SK-N-SH (cell line): Measurements from ENCODE around the gene CCM2. TPM values are rescaled to one million over a fixed set of nuclear protein-coding genes. Genes with fewer than 3 reads are reported as not detected.

Source experiments
- CTCF ChIA-PET: fragments of 300-600, 350-600 bp; formaldehyde crosslinking; extraction: SDS; loops from one replicate; lab custom pipeline; 2021; lab: Yijun Ruan, JAX
- POLR2A ChIA-PET: fragments of 350-600 bp; sonication (Branson Sonifier 250); formaldehyde crosslinking; extraction: SDS; loops from one replicate; lab custom pipeline; 2020; ENCODE audit warnings: antibody characterized with exemption, inconsistent platforms; lab: Yijun Ruan, JAX
- DNase-seq: peaks from one replicate; pipeline ENCODE4 v3.0.0; 2012
- H2AFZ ChIP-seq: fragments of 200-600 bp; sonication (generic); 2 replicates; pipeline ENCODE4 v1.8.1; 2016; ENCODE audit warnings: antibody characterized with exemption, mild to moderate bottlenecking, low read depth
- H3F3A ChIP-seq: fragments of 200-600 bp; sonication (generic); replicated peaks from 2 replicates; pipeline ENCODE3; 2016; ENCODE audit warnings: antibody characterized with exemption, mild to moderate bottlenecking; ENCODE audit not compliant: insufficient read depth
- H3K27ac ChIP-seq, 2 experiments: fragments of 200-500 bp in 1 of 2; fragments of 200-600 bp in 1 of 2; sonication (Bioruptor generic) in 1 of 2; sonication (generic), shearing (Covaris generic) in 1 of 2; 2 replicates each; pipeline versions ENCODE4 v1.5.1 to v1.6.1; 2014 to 2016; ENCODE audit warnings: low read depth in 2 of 2, inconsistent platforms in 1 of 2, low read length in 1 of 2, mild to moderate bottlenecking in 1 of 2, mixed read lengths in 1 of 2
- H3K27me3 ChIP-seq: fragments of 200-600 bp; sonication (generic), shearing (Covaris generic); 2 replicates; pipeline ENCODE4 v1.6.1; 2016; ENCODE audit warnings: mixed run types; ENCODE audit not compliant: insufficient read depth
- H3K36me3 ChIP-seq, 2 experiments: fragments of 200-500 bp in 1 of 2; fragments of 200-600 bp in 1 of 2; sonication (Bioruptor generic) in 1 of 2; sonication (generic) in 1 of 2; replicated peaks in 1 of 2; 2 replicates each; pipeline versions ENCODE3 to v1.5.1; 2014 to 2016; ENCODE audit warnings: low read length in 1 of 2, mild to moderate bottlenecking in 1 of 2; ENCODE audit not compliant: insufficient read depth in 2 of 2, control insufficient read depth in 1 of 2
- H3K4me1 ChIP-seq, 2 experiments: fragments of 200-500 bp in 1 of 2; fragments of 200-600 bp in 1 of 2; sonication (Bioruptor generic) in 1 of 2; sonication (generic), shearing (Covaris generic) in 1 of 2; 2 replicates each; pipeline versions ENCODE4 v1.5.1 to v1.6.1; 2014 to 2016; ENCODE audit warnings: low read depth in 1 of 2, low read length in 1 of 2, mixed run types in 1 of 2; ENCODE audit not compliant: insufficient read depth in 2 of 2, control insufficient read depth in 1 of 2
- H3K4me2 ChIP-seq: fragments of 200-600 bp; sonication (generic), shearing (Covaris generic); 2 replicates; pipeline ENCODE4 v1.6.1; 2017; ENCODE audit warnings: mixed run types
- H3K4me3 ChIP-seq, 2 experiments: fragments of 200-500 bp in 1 of 2; fragments of 200-600 bp in 1 of 2; sonication (Bioruptor generic) in 1 of 2; sonication (generic), shearing (Covaris generic) in 1 of 2; 2 replicates each; pipeline versions ENCODE4 v1.5.1 to v1.8.1; 2014 to 2016; ENCODE audit warnings: low read depth in 2 of 2, inconsistent platforms in 1 of 2, low read length in 1 of 2, mild to moderate bottlenecking in 1 of 2, mixed read lengths in 1 of 2, moderate library complexity in 1 of 2
- H3K79me2 ChIP-seq: fragments of 200-600 bp; sonication (generic); 2 replicates; pipeline ENCODE4 v1.8.1; 2017; ENCODE audit warnings: mild to moderate bottlenecking; ENCODE audit not compliant: insufficient read depth
- H3K9ac ChIP-seq: fragments of 200-600 bp; sonication (generic); 2 replicates; pipeline ENCODE4 v1.6.1; 2017; ENCODE audit warnings: mixed run types
- H3K9me2 ChIP-seq: fragments of 200-600 bp; sonication (generic); 2 replicates; pipeline ENCODE4 v1.6.1; 2017; ENCODE audit warnings: mixed run types
- H3K9me3 ChIP-seq: fragments of 200-600 bp; sonication (generic); 2 replicates; pipeline ENCODE4 v1.6.1; 2017; ENCODE audit warnings: mixed run types, mild to moderate bottlenecking, moderate library complexity
- H4K20me1 ChIP-seq: fragments of 200-600 bp; sonication (generic); 2 replicates; pipeline ENCODE4 v1.6.1; 2017; ENCODE audit warnings: mild to moderate bottlenecking, mixed run types; ENCODE audit not compliant: insufficient read depth
- EZH2phosphoT487 ChIP-seq: fragments of 200-600 bp; sonication (generic); IDR thresholded peaks from 2 replicates; pipeline ENCODE4 v1.6.1; 2017; ENCODE audit warnings: low read depth, mixed run types, mild to moderate bottlenecking, antibody characterized with exemption, moderate library complexity, borderline replicate concordance
- FOSL2 ChIP-seq: IDR thresholded peaks from 2 replicates; pipeline ENCODE4 v1.4.0; 2012; ENCODE audit warnings: low read depth, mild to moderate bottlenecking, moderate library complexity, borderline replicate concordance
- FOXJ3 ChIP-seq: sonication (generic); formaldehyde crosslinking; IDR thresholded peaks from 2 replicates; pipeline ENCODE4 v1.5.1; 2020; ENCODE audit warnings: mild to moderate bottlenecking, missing genetic modification reagents
- NFIC ChIP-seq: IDR thresholded peaks from 2 replicates; pipeline ENCODE4 v1.4.0; 2012; ENCODE audit warnings: borderline replicate concordance
- NRF1 ChIP-seq: IDR thresholded peaks from 2 replicates; pipeline ENCODE4 v1.6.1; 2012; ENCODE audit warnings: low read depth, mild to moderate bottlenecking, low read length
- RAD21 ChIP-seq: IDR thresholded peaks from 2 replicates; pipeline ENCODE4 v1.6.1; 2012; ENCODE audit warnings: mild to moderate bottlenecking, low read length
- RXRA ChIP-seq: IDR thresholded peaks from 2 replicates; pipeline ENCODE4 v1.4.0; 2012; ENCODE audit warnings: low read depth, mild to moderate bottlenecking, borderline replicate concordance
- SIN3A ChIP-seq: IDR thresholded peaks from 2 replicates; pipeline ENCODE4 v1.6.1; 2012; ENCODE audit warnings: low read depth, mild to moderate bottlenecking, low read length, moderate library complexity, borderline replicate concordance
- TAF1 ChIP-seq: IDR thresholded peaks from 2 replicates; pipeline ENCODE4 v1.6.1; 2012; ENCODE audit warnings: low read depth, mild to moderate bottlenecking, low read length, moderate library complexity, borderline replicate concordance
- TCF12 ChIP-seq: IDR thresholded peaks from 2 replicates; pipeline ENCODE4 v1.4.0; 2012
- YY1 ChIP-seq: IDR thresholded peaks from 2 replicates; pipeline ENCODE4 v1.4.0; 2012; ENCODE audit warnings: low read depth, mild to moderate bottlenecking
- WGBS: methylation state at CpG from one replicate; pipeline ENCODE4 v1.1.6; 2017; ENCODE audit warnings: low lambda C conversion rate; 5-methylcytosine and 5-hydroxymethylcytosine counted together
- polyA plus RNA-seq, 3 experiments: library from polyadenylated mRNA; depleted of rRNA; stranded (reverse); fragments of >200 nt; gene quantifications; 2 replicates each; pipeline ENCODE4 v1.2.3, GENCODE V29; 2012
- TF ChIP-seq, protein P1 (sequence below): fragments of 150-350 bp; IDR thresholded peaks from 2 replicates; pipeline ENCODE4 v1.6.1; 2016; ENCODE audit warnings: mild to moderate bottlenecking, low read depth, low read length
- TF ChIP-seq, protein P2 (sequence below): IDR thresholded peaks from 2 replicates; pipeline ENCODE4 v1.6.1; 2012; ENCODE audit warnings: mild to moderate bottlenecking, low read depth, low read length, moderate library complexity
- TF ChIP-seq, protein P3 (sequence below): fragments of 200-600 bp; sonication (generic); IDR thresholded peaks from 2 replicates; pipeline ENCODE4 v1.6.1; 2017; ENCODE audit warnings: antibody characterized with exemption, mild to moderate bottlenecking, moderate library complexity
- TF ChIP-seq, protein P4 (sequence below): IDR thresholded peaks from 2 replicates; pipeline ENCODE4 v1.4.0; 2012; ENCODE audit warnings: low read depth, borderline replicate concordance

The CCM2 gene
- polyA plus RNA-seq, 1 of the 3 experiments (the other 2 are of a cell fraction), result 83.2 TPM

DNA sequence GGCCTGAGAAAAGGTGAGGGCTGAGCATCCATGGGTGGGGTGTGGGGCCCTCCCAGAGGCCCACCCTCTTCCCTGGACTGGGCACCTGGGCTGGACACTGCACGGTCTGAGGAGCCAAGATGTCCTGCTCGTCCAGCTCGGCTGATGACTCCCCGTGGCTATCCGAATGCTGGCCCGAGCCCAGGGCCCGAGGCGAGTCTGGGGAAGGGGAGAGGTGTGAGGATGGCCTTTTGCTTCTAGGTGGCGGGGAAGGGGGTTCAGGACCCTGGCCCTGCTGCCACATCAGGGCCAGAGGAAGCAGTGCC is 81.6 kb downstream of the CCM2 start:
- Histone ChIP-seq H3K4me2 (no peak overlapping the region), H3F3A (peaks cover 3% of the 10 kb centered on the region), H3K4me1 (peaks cover 0 to 12% of the 10 kb centered on the region in 2 experiments; a peak in 1 of 4 replicates), H3K9me3 (no peaks in the 10 kb centered on the region), H3K4me3 (no peak overlapping the region), H3K9me2 (no peaks in the 10 kb centered on the region), H3K27ac (no peak overlapping the region; a peak in 1 of 4 replicates), H3K27me3 (no peaks in the 10 kb centered on the region), H4K20me1 (no peaks in the 10 kb centered on the region), H3K9ac (no peak overlapping the region), H2AFZ (no peak overlapping the region), H3K36me3 (peaks cover 7 to 44% of the 10 kb centered on the region in 2 experiments), H3K79me2 (peaks cover 2% of the 10 kb centered on the region; the same call in 1 of the 2 replicates)
- TF ChIP-seq YY1, result no peak
- TF ChIP-seq FOSL2, result no peak
- TF ChIP-seq, protein P1, sequence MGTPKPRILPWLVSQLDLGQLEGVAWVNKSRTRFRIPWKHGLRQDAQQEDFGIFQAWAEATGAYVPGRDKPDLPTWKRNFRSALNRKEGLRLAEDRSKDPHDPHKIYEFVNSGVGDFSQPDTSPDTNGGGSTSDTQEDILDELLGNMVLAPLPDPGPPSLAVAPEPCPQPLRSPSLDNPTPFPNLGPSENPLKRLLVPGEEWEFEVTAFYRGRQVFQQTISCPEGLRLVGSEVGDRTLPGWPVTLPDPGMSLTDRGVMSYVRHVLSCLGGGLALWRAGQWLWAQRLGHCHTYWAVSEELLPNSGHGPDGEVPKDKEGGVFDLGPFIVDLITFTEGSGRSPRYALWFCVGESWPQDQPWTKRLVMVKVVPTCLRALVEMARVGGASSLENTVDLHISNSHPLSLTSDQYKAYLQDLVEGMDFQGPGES, result no peak
- TF ChIP-seq RAD21, result no peak
- ChIA-PET POLR2A (interaction anchor here (1.3 kb wide), 1 partner anchor 108 kb away, joined by 3 read pairs; no protein-coding TSS in a partner anchor), CTCF (interaction anchor here (1.6 to 2.2 kb wide), 2 partner anchors 46 to 54 kb away, joined by 4 to 10 read pairs; no protein-coding TSS in a partner anchor)
- WGBS, result 90% methylated on average over 2 of the region's 9 CpGs
- no peak for DNase-seq

DNA sequence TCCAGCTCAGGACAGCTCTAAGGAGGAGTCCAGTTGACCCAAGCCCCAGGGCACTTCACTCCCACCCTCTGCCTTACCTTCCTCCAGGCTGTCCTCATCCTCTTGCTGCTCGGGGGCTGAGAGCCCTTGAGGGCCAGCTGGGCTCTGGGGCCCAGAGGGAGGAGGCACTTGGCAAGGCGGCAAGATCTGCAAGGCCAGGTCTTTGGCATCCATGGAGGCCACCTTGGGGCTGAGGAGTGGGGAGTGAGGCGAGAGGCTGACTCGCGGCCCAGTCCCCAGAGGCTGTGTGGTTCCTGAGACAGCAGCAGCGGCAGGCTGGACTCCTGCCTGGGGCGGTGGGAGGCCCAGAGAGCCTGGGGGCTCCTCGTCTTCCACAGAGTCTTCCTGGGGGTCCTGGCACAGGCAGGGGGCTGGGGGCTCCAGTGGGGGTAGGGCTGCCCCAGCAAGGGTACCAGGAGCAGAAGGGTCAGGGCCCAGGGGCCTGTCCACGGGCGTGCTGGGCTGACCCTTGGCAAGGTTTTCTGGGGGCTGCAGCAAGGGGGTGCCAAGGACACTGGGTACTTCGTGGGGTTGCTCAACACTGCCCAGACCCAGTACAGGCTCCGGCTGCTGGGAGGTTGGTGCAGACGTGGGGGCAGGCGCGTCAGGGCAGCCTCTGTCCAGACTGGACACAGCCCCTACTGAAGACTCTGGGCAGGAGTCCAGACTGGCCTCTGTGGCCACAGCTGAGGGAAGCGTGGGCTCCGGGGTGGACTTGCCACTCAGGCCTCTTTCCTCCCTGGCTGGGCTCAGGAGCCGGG is 82.2 kb downstream of the CCM2 start:
- H3F3A ChIP-seq, result peaks cover 3% of the 10 kb centered on the region
- H3K4me3 ChIP-seq, result no peak overlapping the region
- DNase-seq, result peak; percentile 30
- CTCF ChIA-PET, result interaction anchor here (2.2 kb wide), 1 partner anchor 54 kb away, joined by 10 read pairs; no protein-coding TSS in a partner anchor
- no peak overlapping the region for H2AFZ ChIP-seq
- peaks cover 7 to 40% of the 10 kb centered on the region in 2 experiments for H3K36me3 ChIP-seq
- H3K4me2 ChIP-seq, result no peak overlapping the region
- no peak for TF ChIP-seq RAD21
- TF ChIP-seq, protein P2, sequence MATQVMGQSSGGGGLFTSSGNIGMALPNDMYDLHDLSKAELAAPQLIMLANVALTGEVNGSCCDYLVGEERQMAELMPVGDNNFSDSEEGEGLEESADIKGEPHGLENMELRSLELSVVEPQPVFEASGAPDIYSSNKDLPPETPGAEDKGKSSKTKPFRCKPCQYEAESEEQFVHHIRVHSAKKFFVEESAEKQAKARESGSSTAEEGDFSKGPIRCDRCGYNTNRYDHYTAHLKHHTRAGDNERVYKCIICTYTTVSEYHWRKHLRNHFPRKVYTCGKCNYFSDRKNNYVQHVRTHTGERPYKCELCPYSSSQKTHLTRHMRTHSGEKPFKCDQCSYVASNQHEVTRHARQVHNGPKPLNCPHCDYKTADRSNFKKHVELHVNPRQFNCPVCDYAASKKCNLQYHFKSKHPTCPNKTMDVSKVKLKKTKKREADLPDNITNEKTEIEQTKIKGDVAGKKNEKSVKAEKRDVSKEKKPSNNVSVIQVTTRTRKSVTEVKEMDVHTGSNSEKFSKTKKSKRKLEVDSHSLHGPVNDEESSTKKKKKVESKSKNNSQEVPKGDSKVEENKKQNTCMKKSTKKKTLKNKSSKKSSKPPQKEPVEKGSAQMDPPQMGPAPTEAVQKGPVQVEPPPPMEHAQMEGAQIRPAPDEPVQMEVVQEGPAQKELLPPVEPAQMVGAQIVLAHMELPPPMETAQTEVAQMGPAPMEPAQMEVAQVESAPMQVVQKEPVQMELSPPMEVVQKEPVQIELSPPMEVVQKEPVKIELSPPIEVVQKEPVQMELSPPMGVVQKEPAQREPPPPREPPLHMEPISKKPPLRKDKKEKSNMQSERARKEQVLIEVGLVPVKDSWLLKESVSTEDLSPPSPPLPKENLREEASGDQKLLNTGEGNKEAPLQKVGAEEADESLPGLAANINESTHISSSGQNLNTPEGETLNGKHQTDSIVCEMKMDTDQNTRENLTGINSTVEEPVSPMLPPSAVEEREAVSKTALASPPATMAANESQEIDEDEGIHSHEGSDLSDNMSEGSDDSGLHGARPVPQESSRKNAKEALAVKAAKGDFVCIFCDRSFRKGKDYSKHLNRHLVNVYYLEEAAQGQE, result no peak
- TF ChIP-seq NFIC, result no peak
- TF ChIP-seq EZH2phosphoT487, result no peak
- no peak for TF ChIP-seq NRF1
- TF ChIP-seq FOSL2, result no peak
- no peak for TF ChIP-seq TAF1
- no peak for TF ChIP-seq FOXJ3 (CRISPR knock-in tag)
- TF ChIP-seq TCF12, result no peak
- TF ChIP-seq RXRA, result no peak
- TF ChIP-seq, protein P3, sequence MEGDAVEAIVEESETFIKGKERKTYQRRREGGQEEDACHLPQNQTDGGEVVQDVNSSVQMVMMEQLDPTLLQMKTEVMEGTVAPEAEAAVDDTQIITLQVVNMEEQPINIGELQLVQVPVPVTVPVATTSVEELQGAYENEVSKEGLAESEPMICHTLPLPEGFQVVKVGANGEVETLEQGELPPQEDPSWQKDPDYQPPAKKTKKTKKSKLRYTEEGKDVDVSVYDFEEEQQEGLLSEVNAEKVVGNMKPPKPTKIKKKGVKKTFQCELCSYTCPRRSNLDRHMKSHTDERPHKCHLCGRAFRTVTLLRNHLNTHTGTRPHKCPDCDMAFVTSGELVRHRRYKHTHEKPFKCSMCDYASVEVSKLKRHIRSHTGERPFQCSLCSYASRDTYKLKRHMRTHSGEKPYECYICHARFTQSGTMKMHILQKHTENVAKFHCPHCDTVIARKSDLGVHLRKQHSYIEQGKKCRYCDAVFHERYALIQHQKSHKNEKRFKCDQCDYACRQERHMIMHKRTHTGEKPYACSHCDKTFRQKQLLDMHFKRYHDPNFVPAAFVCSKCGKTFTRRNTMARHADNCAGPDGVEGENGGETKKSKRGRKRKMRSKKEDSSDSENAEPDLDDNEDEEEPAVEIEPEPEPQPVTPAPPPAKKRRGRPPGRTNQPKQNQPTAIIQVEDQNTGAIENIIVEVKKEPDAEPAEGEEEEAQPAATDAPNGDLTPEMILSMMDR, result no peak
- TF ChIP-seq, protein P4, sequence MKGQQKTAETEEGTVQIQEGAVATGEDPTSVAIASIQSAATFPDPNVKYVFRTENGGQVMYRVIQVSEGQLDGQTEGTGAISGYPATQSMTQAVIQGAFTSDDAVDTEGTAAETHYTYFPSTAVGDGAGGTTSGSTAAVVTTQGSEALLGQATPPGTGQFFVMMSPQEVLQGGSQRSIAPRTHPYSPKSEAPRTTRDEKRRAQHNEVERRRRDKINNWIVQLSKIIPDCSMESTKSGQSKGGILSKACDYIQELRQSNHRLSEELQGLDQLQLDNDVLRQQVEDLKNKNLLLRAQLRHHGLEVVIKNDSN, result no peak
- TF ChIP-seq SIN3A, result no peak
- no peaks in the 10 kb centered on the region; the same call in 1 of the 2 replicates for H4K20me1 ChIP-seq
- 87% methylated on average over 10 of the region's 18 CpGs for WGBS
- no peaks in the 10 kb centered on the region for H3K9me2 ChIP-seq
- peaks cover 8% of the 10 kb centered on the region; the same call in 1 of the 2 replicates for H3K79me2 ChIP-seq
- POLR2A ChIA-PET, result interaction anchor here (1.3 kb wide), 1 partner anchor 108 kb away, joined by 3 read pairs; no protein-coding TSS in a partner anchor
- no peaks in the 10 kb centered on the region for H3K9me3 ChIP-seq
- H3K27me3 ChIP-seq, result no peaks in the 10 kb centered on the region
- peaks cover 0 to 18% of the 10 kb centered on the region in 2 experiments; a peak in 1 of 4 replicates for H3K4me1 ChIP-seq
- H3K9ac ChIP-seq, result no peak overlapping the region
- peak overlapping the region in 1 of 2 experiments; percentile 6; a peak in 1 of 4 replicates for H3K27ac ChIP-seq
